ENCODE results near the gene CD38.

- no peak for TF ChIP-seq EZH2 (IDR thresholded peaks at IDR 0.05; ENCODE audit: borderline replicate concordance)
- no peak for TF ChIP-seq CTCF (IDR thresholded peaks at IDR 0.05; ENCODE audit: poor library complexity)
These were observed 99.9 kb downstream of the CD38 start for GRCh38 chr4:15878011-15878410.
